Neuron (in vitro differentiated cells): Measurements from ENCODE around the gene PRKCH.

ENCODE experiments used
- H2AFZ ChIP-seq: one replicate; pipeline ENCODE4 v1.6.1; 2013; ENCODE audit warnings: low read depth, mild to moderate bottlenecking, inconsistent platforms, low read length, moderate library complexity
- H3K27me3 ChIP-seq: one replicate; pipeline ENCODE4 v1.6.1; 2013; ENCODE audit warnings: low read length; ENCODE audit not compliant: insufficient read depth
- H3K36me3 ChIP-seq: one replicate; pipeline ENCODE4 v1.6.1; 2013; ENCODE audit warnings: low read length; ENCODE audit not compliant: insufficient read depth
- H3K4me1 ChIP-seq: one replicate; pipeline ENCODE4 v1.6.1; 2013; ENCODE audit warnings: low read length; ENCODE audit not compliant: insufficient read depth
- H3K4me3 ChIP-seq: 2 replicates; pipeline ENCODE4 v1.5.1; 2013; ENCODE audit warnings: mild to moderate bottlenecking, low read length, moderate library complexity
- H3K9me3 ChIP-seq: one replicate; pipeline ENCODE4 v1.6.1; 2013; ENCODE audit warnings: low read length

PRKCH gene

DNA sequence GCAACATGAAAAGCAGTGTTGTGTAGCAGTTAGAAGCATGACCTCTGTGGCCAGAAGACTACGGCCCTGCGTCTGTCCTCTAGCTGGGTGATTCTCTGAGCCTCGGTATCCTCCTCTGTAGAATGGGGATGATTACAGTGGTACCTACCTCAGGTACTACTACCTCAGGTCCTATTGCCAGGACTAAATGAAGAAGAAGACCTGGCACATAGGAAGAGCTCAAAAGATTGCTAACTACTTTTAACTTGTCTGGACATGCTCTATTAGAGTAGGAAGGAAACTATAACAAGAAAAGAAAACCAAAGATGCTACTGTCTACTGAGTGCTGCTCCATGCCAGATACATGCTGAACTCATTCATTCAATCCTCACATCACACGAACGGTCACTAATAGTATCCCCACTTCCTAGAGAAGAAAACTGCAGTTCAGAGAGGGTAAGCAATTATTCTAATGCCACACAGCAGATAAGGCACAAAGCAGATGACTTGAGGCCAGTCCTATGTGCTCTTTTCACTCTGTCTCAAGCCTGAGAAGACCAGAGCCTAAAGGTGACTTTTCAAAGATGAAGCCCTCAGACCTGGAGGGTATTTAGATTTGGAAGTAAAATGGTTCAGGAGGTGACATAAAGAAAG, 265.8 kb downstream of the PRKCH start:
- Histone ChIP-seq H3K36me3 (no peaks in the 10 kb centered on the region), H3K27me3 (peaks cover 7% of the 10 kb centered on the region), H3K4me3 (no peak overlapping the region), H3K4me1 (no peaks in the 10 kb centered on the region), H2AFZ (no peak overlapping the region), H3K9me3 (no peaks in the 10 kb centered on the region)

DNA sequence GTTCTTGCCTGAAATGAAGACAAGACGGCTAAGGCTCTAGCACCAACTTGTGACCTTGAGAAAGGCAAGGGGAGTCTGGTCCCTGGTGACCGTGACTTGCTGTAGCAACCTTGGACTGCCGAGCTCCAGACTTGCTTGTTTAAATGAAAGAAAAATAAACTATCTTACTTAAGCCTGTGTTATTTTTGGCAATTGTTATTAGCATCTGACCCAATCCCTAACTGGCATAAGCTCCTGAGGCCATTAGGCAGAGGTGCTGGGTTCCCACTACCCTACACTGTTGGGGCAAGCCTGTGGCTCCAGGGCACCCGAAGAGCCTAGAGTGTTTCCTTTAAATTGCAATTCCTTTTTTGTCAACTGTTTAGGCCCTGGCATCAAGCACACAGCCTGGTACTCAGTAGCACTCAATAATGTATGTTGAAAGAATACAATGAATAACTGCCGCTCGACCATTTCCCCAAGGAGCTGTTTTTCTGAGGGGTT, 267.1 kb downstream of the PRKCH start:
- Histone ChIP-seq H3K9me3 (no peaks in the 10 kb centered on the region), H3K36me3 (no peaks in the 10 kb centered on the region), H3K4me3 (no peak overlapping the region), H2AFZ (no peak overlapping the region), H3K4me1 (no peaks in the 10 kb centered on the region), H3K27me3 (peaks cover 7% of the 10 kb centered on the region)

DNA sequence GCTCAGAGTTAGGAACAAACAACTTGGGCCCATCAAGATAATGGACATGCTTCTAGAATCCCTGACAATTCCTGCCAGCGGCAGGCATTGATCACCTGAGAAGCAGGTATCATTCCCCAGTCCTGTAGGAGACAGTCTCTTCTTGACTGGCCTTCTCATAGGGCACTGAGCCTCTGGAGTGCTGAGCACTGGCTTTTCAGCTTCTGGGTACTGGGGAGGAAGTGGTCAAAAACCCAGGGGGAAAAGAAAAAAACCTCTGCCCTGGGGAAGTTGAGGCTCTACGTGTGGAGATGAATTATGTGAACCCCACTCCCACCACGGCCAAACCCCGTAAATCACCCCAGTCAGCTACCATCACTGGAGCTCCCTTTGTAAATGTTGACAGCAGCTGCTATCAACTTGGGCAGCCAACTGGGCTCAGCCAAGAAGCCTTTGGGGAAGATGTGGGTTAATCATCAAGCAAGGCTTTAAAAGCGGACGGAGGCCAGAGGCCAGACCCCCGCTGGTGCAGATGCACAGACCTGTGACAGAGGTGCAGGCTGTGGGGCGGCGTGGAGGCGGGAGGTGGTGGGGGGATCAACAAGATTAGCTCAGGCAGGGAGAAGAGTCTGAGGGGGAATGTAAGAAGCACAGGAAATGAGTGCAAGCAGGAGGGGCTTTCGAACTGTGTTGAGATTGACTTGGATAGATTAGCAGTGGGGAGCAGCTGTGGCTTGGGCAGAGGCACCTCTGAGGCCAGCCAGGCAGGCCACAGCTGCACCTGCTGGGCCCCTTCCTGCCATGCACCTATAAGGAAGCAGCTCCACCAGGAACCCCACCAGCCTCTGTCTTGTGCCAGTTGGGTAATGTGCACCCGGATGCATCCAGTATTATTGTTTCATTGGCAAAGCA, 268.6 kb downstream of the PRKCH start:
- no peak overlapping the region for H2AFZ ChIP-seq
- no peaks in the 10 kb centered on the region for H3K9me3 ChIP-seq
- no peak overlapping the region for H3K4me3 ChIP-seq
- H3K36me3 ChIP-seq, result no peaks in the 10 kb centered on the region
- peaks cover 7% of the 10 kb centered on the region for H3K27me3 ChIP-seq
- H3K4me1 ChIP-seq, result no peaks in the 10 kb centered on the region

DNA sequence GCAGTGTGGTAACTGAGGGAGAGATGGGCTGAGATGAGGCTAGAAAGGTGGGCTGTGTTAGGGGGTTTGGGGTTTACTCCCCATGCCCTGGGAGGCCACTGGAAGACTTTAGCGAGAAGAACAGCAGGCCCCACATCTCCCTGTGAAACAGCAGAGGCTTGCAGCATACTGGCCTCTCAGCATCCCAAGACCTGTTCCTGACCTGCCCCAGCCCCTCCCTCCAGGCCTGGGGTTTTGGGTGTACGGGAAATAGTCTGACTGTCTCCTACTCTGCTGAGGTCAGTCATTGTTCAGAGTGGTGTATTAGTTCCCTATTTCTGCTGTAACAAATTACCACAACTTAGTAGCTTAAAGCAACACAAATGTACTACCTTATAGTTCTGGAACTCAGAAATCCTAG, 270.5 kb downstream of the PRKCH start:
- Histone ChIP-seq H3K27me3 (peaks cover 7% of the 10 kb centered on the region), H3K36me3 (no peaks in the 10 kb centered on the region), H3K4me1 (peaks cover 2% of the 10 kb centered on the region), H2AFZ (no peak overlapping the region), H3K4me3 (no peak overlapping the region), H3K9me3 (no peaks in the 10 kb centered on the region)

DNA sequence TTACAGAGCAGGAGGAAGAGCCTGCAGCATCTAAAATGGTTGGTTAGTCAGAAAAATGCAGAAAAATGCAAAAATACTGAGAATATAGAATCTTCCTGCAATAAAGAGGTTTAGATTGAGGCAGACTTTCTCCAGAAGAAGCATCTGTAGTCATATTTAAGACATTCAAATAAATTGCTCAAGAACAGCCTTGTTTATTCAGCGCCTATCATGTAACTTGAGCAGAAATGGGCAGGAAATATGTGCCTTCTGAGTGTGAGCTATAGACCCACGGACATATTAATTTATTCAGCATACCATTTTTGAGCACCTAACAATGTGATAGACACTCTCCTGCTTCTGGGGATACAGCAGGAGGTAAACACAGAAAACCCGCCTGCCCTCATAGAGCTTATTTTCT, 272.0 kb downstream of the PRKCH start:
- Histone ChIP-seq H3K4me3 (no peak overlapping the region), H3K27me3 (peaks cover 7% of the 10 kb centered on the region), H3K9me3 (no peaks in the 10 kb centered on the region), H3K36me3 (no peaks in the 10 kb centered on the region), H2AFZ (no peak overlapping the region), H3K4me1 (peaks cover 4% of the 10 kb centered on the region)

DNA sequence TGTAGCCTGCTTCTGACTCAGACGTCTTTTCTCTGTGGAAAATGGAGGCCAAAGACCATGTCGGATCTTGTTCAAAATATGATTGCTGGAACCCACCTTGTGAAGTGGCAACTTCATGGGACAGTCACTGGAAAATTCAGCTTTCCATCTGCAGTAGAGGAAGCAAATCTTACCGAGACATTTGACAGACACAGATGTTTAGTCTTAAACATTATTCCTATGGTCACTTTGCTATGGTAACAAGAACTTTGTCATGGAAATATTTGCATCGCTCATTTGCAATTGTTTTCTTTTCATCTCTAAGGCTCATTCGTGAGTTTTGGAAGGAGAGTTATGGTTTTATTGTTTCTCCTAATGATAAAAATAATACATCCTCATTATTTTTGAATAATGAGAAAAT, 275.6 kb downstream of the PRKCH start:
- H3K36me3 ChIP-seq, result no peaks in the 10 kb centered on the region
- no peaks in the 10 kb centered on the region for H3K9me3 ChIP-seq
- H3K4me3 ChIP-seq, result no peak overlapping the region
- H2AFZ ChIP-seq, result no peak overlapping the region
- no peaks in the 10 kb centered on the region for H3K27me3 ChIP-seq
- H3K4me1 ChIP-seq, result peaks cover 4% of the 10 kb centered on the region

DNA sequence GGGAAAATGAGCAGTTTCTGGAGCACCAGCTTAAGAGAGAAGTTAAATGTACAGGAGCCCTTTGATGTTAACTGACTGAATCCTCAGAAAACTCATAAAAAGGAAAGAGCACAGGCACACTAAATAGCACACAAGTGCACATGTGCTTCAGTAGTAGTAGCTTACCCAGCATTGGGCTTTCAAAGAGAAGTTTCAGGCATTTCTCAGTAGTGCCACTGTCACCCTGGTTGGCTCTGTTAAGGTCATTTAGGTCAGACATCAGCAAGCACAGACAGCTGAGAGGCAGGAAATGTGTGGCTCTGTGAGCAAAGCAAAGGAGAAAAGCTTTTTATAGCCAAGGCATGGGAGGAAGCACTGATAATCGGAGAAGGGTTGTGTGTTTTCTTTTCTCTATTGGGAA, 277.6 kb downstream of the PRKCH start:
- no peak overlapping the region for H2AFZ ChIP-seq
- H3K27me3 ChIP-seq, result no peaks in the 10 kb centered on the region
- H3K9me3 ChIP-seq, result no peaks in the 10 kb centered on the region

DNA sequence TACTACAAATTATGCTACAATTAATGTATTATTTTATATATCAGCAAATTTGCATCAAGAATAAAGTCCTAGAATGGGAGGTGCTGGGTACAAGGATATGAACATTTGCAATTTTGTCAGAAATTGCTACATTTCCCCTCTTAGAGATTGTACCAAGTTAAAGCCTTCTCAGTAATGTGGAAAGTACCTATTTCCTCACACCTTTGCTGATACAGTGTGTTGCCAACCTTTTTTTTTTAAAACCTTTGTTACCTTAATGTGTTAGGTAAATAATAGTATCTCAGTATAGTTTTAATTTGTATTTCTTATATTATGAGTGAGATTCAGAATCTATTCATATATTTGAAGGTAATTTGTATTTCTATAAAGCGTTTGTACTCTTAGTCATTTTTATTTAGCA, 278.6 kb downstream of the PRKCH start:
- Histone ChIP-seq H2AFZ (no peak overlapping the region), H3K36me3 (no peaks in the 10 kb centered on the region), H3K4me1 (peaks cover 9% of the 10 kb centered on the region), H3K27me3 (peaks cover 2% of the 10 kb centered on the region), H3K9me3 (no peaks in the 10 kb centered on the region), H3K4me3 (no peak overlapping the region)

More for the DNA sequence above, 277.6 kb downstream of the PRKCH start:
- Histone ChIP-seq H3K4me1 (peaks cover 9% of the 10 kb centered on the region), H3K4me3 (no peak overlapping the region), H3K36me3 (no peaks in the 10 kb centered on the region)
